Tibial nerve (tissue), 4 donors: Measurements from ENCODE around the gene SNRPD2.

ENCODE experiments used
- EP300 ChIP-seq, 2 donors: sonication (generic); formaldehyde crosslinking; IDR thresholded peaks; one replicate each; pipeline ENCODE4 v1.6.1; 2017; ENCODE audit warnings: antibody characterized with exemption in 2 of 2, mild to moderate bottlenecking in 1 of 2
- POLR2A ChIP-seq, 2 donors: fragments of 450-650 bp; IDR thresholded peaks; one replicate each; pipeline ENCODE4 v1.6.1; 2017; ENCODE audit warnings: antibody characterized with exemption in 2 of 2, mild to moderate bottlenecking in 2 of 2, moderate library complexity in 2 of 2
- TF ChIP-seq, protein P1 (sequence below), 5 experiments: fragments of 200-600 bp in 3 of 5; fragments of 450-650 bp in 2 of 5; sonication (generic) in 3 of 5; IDR thresholded peaks; one replicate each; pipeline ENCODE4 v1.5.1; 2016 to 2019; ENCODE audit warnings: antibody characterized with exemption in 5 of 5, mild to moderate bottlenecking in 3 of 5, moderate library complexity in 2 of 5

- TF ChIP-seq POLR2A (IDR thresholded peaks at IDR 0.05), result no peak
- TF ChIP-seq, protein P1, sequence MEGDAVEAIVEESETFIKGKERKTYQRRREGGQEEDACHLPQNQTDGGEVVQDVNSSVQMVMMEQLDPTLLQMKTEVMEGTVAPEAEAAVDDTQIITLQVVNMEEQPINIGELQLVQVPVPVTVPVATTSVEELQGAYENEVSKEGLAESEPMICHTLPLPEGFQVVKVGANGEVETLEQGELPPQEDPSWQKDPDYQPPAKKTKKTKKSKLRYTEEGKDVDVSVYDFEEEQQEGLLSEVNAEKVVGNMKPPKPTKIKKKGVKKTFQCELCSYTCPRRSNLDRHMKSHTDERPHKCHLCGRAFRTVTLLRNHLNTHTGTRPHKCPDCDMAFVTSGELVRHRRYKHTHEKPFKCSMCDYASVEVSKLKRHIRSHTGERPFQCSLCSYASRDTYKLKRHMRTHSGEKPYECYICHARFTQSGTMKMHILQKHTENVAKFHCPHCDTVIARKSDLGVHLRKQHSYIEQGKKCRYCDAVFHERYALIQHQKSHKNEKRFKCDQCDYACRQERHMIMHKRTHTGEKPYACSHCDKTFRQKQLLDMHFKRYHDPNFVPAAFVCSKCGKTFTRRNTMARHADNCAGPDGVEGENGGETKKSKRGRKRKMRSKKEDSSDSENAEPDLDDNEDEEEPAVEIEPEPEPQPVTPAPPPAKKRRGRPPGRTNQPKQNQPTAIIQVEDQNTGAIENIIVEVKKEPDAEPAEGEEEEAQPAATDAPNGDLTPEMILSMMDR (IDR thresholded peaks at IDR 0.05), result no peak
- TF ChIP-seq EP300 (IDR thresholded peaks at IDR 0.05), result no peak
These were observed 32.5 kb downstream of the SNRPD2 start for GRCh38 chr19:45659096-45659729.
